A204.1 (cell line): ENCODE results near the gene RSRC1.
"Not testable (repeated sequence)": the region's sequence is repeated elsewhere in the genome, so short reads cannot be mapped to it uniquely, and the experiment has no call there.

Experiments used
- FAIRE-seq: peaks from 2 replicates; lab custom pipeline; 2012; peaks lifted over from hg19 to GRCh38; lab: Jason Lieb, UNC

Gene RSRC1

DNA sequence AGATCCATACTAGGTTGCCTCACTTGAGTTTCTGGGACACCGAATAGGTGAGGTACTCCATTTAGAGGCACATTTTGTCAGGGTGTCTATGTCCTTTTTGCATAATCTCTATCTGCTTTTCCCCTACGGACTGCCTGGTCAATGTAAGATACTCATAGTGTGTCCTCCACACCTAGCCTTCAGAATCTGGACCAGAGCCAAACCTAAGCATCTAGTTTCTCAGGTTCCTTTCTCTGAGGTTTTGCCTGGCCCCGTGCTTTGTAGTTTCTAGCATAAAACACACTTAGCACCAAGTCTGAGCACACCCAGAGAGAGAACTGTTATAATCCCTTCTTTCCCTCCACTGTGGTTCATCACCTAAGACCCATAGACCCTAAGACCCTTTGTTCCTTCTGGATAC lies 355.2 kb downstream of the RSRC1 start:
- no peak for FAIRE-seq

DNA sequence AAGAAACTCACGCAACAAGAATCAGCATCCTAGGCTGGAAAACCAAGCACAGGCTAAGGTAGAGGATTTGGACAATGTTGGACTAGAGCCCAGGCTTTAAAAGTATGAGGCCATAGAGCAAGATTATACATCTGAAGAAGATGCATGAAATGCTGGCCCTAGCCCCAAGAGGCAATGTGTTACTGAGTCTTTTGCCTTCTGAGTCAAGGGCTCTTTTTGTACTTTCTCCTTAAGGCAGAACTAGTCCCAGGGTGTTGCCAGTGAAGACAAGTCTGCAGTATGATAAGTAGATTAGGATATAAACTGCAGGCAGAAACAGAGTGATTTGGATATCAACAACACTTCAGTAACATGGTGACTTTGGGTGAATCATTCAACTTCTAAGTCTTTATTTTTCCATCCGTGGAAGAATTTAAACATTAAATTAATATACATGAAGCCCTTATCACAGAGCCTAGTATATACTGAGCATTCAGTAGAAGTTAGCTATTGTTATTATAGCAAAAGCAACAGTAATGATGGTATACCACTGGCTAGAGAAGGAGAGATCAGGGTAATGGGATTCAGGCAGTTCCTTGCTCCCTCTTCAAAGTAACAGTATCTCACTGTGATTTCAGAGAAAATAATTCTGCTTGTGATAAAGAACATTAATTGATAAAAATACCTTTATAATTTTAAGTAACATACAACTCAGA lies 361.2 kb downstream of the RSRC1 start:
- no peak for FAIRE-seq

DNA sequence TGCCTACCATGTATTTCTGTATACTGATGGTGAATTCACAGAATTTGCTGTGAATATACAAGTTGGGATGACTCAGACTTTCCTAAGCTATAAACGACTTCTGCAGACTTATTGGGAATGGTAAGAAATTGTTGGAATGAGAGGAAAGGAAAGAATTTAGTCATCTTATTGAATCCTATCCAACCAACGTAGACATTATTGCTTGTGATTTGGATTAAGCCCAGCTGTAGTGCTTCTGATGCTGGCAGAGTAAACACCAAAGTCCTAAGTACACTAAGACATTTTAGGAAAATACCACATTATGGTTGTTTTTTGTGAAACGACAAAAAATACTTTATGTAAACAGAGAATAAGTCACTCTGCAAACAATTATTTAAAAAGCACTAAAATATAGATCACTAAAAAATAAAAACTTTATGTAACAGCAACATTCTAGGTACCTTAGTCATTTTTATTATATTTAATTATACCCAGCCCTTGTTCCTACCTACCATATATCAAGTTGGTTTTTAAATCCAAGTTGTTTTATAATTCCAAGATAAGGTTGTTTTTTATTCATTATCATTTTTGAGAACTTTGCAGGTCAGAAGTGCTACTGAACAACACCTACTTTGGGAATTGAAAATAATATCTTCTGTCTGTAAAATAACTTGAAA lies 361.9 kb downstream of the RSRC1 start:
- peak; percentile 43 for FAIRE-seq

DNA sequence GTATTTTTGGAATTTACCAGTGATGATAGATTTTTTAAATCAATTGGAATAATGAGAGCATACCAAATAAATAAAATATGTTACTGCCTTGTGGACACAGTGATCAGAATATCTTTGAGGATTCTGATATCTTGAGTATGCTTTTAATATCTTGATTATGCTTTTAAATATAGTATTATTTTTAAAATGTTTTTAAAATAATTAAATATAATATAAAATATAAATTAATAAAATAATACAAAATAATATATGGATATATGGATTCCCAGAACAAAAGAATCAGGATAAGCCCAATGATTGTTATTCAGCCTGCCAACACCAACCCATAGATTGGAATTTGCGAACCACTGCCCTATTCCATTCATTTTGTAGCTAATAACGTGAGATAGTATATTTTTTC lies 369.2 kb downstream of the RSRC1 start:
- FAIRE-seq, result peak; percentile 83

DNA sequence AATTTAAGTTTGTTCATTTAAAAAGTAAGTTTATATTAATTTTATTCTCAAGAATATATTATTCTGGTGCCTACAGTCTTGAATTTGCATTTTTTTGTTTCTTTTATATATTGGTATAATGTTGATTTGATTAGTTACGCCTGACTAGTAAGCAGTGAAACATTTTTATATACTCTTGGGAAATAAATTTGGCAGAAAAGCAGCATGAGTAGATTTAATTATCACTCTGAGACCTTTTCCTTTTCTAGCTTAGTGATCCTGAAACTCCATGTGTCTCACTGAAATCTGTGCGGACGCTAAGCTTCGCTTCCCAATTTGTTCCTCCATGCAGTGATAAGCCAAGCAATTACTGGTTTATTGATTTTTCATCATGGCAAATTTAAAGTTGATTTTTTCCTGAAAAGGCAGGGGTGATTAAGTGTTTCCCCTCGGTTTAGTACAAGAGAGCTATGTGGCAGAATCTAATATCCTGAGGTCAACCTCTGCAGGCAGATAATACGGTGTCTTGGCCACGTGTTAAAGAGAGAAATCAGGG lies 373.9 kb downstream of the RSRC1 start:
- FAIRE-seq, result no peak

DNA sequence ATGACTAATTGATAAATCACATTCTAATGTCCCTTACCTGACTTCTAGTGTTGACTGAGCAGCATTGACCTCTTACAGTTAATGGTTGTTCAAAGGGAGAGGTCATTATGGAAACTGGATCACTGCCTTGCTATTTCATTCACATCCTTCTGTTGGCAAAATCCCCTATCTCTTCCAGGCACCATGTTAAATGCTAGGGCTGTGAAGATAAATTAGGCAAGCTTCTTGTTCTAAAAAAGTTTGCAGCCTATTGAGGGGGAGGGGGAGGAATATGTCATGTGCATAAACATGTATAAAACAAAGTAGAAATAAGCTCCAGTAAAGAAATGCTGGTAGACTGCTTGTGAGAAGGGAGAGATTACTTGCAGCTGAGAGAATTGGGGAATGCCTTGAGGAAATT lies 376.3 kb downstream of the RSRC1 start:
- FAIRE-seq, result no peak

DNA sequence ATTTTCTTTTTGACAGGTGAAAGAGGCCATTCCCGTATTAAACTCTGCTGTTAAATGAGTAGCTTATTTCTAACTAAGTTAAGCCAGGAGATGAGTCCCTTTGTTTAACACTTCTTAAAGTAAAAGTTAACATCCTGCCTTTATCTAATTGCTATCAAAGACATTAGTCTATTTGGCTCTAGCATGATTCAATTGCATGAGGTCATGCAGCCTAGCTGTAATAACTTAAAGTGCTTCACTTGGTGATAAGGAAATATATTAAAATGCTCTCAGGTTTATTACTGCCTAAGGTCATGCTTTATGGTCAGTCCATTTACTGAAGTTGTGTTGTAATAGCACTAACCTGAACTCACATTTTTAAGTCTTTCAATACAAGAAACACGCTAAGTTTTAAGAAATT lies 378.8 kb downstream of the RSRC1 start:
- no peak for FAIRE-seq

DNA sequence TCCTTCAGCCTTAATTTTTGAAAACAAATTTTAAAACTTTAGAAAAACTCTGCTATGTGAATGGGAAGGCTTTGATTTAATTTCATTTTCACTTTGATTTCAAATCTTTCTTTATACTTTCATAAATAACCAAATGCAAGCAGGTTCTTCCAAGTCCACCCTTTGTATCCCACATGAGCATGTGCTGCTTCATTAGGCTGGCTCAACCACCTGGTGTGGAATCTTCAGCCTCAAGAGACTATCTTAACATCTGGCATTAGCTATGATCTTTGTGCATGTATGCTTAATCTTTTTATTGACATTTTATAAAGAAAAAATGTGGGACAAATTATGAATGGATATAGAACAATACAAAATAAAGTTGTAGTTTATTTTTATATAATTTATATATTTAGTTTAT lies 379.3 kb downstream of the RSRC1 start:
- peak; percentile 21 for FAIRE-seq

DNA sequence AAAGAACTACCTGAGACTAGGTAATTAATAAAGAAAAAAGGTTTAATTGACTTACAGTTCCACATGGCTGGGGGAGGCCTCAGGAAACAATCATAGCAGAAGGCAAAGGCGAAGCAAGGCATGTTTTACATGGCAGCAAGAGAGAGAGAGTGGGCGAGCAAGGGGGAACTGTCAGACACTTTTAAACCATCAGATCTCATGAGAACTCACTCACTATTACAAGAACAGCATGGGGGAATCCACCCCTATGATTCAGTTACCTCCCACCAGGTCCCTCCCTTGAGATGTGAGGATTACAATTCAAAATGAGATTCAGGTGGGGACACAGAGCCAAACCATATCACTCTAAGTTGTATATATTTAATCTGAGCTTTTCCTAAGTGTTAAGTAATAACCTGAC lies 382.1 kb downstream of the RSRC1 start:
- no peak for FAIRE-seq

DNA sequence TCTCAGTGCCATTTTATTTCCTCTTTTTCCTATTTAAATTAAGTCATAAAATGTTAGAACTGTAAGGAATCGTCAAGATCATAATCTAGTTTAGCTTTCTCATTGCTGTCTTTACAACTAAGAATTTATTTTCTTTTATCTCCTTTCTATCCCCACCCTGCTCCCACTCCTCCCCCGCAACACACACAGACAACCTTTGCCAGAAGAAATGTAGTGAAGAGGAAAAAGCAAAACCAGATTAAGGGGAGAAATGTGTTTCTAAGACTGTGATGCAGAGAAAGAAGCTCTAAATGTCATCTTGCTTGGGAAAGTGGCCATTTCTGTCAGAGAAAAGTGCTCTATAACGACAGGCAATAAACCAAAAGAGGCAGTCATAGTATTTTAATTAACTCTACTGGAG lies 382.8 kb downstream of the RSRC1 start:
- no peak for FAIRE-seq

DNA sequence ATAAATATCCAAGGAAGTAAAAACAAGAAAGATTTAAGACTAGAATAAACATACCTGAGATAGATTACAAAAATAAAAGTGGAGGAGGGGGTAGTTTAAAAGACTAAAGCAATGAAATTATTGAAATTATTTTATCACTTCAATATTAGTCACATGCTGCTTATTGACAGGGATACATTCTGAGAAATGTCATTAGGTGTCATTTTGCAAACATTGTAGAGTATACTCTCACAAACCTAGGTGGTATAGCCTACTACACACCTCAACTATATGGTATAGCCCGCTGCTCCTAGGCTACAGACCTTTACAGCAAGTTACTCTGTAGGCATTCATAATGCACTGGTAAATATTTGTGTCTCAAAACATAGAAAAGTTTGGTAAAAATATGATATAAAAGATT lies 384.0 kb downstream of the RSRC1 start:
- FAIRE-seq, result no peak

DNA sequence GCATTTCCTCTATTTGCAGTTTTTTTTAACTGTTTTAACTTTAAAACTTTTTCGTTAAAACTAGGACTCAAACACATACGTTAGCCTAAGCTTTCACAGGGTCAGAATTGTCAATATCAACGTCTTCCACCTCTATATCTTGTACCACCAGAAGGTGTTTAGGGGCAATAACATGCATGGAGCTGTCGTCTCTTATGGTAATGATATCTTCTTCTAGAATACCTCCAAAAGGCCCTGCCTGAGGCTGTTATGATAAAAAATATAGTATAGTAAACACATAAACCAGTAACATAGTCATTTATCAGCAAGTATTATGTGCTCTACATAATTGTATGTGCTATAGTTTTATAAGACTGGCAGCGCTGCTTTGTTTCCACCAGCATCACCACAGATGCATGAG lies 384.8 kb downstream of the RSRC1 start:
- FAIRE-seq, result no peak

DNA sequence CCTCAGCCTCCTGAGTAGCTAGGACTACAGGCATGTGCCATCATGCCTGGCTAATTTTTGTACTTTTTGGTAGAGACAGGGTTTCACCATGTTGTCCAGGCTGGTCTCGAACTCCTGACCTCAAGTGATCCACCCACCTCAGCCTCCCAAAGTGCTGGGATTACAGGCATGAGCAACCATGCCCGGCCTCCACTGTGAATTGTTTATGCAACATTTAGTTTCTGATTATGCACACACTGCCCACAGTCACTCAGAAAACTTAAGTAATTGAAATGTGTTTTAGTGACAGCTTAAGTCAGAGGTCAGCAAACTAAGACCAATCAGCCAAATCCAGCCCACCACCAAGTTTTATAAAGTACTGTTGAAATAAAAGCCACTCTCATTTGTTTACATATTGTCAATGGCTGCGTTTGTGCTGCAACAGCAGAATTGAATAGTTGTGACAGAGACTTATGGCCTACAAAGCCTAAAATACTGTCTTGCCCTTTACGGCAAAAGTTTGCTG lies 385.6 kb downstream of the RSRC1 start:
- FAIRE-seq, result not testable (repeated sequence)

DNA sequence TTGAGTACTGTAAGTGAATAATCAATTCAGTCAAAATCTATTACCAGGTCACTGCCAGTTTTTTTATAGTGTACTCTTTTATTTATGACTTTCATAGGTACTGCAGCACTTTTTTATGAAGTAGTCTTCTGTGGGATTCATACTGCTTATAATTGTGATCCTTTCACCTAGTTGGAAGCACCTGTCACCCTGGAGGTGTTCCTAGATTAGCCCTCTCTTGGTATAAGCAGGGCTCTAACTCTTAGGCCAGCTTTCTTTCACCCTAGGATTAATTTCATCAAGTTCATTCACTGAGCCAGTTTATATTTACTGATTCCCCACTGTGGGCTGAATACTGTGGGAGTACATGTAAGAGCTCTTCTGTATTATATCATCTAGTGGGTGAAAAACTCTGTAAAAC lies 395.2 kb downstream of the RSRC1 start:
- no peak for FAIRE-seq

DNA sequence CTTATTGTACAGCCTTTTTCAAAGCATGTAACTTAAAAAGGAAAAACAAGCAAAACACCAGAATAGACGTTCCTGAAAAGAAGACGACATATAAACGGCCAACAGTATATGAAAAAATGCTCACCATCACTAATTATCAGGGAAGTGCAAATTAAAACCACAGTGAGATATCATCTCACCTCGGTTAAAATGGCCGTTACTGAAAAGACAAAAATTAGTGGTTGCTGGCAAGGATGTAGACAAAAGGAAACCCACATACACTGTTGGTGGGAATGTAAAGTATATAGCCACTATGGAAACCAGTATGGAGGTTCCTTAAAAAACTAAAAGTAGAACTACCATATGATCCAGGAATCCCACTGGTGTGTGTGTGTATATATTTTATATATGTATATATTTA lies 396.6 kb downstream of the RSRC1 start:
- no peak for FAIRE-seq

DNA sequence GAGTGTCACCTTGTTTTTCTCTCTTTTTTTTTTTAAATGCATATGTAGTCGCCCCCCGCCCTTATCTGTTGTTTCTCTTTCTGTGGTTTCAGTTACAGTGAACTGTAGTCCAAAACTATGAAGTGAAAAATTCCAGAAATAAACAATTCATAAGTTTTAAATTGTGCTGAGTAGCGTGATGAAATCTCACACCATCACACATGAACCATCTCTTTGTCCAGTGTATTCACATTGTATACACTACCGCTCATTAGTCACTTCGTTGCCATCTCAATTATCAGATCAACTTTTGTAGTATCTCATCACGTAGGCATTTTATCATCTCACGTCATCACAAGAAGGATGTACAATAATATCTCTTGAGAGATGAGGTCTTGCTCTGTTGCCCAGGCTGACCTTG lies 398.6 kb downstream of the RSRC1 start:
- FAIRE-seq, result no peak

DNA sequence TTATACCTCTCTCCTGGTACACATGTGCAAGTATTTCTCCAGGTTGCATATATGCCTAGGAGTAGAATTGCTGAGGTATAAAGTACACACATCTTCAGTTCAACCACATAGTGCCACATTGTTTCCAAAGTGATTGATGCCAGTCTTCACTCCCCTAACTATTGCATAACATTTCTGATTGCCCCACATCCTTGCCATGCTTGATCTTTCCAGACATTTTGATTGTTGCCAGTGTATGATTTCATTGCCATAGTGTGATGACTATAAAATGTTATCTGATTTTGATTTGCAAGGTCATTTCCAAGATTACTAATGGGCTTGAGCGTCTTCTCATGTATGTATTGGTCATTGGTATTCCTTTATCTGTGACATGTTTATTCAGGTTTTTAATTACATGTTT lies 400.0 kb downstream of the RSRC1 start:
- FAIRE-seq, result no peak

DNA sequence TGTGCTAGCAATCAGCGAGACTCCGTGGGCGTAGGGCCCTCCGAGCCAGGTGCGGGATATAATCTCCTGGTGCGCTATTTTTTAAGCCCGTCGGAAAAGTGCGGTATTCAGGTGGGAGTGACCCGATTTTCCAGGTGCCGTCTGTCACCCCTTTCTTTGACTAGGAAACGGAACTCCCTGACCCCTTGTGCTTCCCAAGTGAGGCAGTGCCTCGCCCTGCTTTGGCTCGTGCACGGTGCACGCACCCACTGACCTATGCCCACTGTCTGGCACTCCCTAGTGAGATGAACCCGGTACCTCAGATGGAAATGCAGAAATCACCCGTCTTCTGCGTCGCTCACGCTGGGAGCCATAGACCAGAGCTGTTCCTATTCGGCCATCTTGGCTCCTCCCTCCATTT lies 406.8 kb downstream of the RSRC1 start:
- not testable (repeated sequence) for FAIRE-seq

DNA sequence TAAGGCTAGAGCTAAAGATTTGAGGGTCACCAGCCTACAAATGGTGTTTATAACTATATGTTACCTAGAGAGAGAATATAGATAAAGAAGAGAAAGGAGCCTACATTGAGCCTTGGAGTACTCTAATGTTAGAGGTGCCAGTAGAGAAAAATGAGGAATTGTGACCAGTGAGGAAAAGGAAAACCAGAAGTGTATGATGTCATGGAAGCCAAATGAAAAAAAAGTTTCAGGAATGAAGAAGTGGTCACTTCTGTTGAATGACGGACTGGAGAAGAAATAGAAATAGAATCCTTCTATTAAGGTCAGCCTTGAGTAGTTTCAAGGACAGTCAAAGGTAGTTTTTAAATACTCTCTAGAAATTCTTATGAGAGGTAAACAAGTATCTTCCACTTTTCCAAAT lies 409.9 kb downstream of the RSRC1 start:
- no peak for FAIRE-seq

DNA sequence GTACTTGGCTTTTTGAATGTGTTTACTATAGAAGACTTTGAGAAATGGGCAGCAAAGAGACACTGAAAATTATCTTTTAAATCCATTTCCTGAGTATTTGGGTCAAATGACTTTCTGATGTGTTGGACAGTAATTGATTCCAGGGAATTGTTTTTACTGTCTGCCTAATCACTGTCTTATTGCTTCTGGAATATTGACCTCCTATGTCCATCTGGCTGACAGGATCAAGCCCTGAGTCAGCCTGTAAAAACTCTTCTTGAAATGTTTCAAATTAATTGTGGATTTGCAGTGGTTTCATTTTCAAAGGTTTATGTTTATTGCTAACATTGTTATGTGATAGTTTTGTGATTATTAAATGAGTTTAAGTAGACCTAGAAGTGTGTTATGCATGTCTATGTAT lies 410.5 kb downstream of the RSRC1 start:
- FAIRE-seq, result no peak

DNA sequence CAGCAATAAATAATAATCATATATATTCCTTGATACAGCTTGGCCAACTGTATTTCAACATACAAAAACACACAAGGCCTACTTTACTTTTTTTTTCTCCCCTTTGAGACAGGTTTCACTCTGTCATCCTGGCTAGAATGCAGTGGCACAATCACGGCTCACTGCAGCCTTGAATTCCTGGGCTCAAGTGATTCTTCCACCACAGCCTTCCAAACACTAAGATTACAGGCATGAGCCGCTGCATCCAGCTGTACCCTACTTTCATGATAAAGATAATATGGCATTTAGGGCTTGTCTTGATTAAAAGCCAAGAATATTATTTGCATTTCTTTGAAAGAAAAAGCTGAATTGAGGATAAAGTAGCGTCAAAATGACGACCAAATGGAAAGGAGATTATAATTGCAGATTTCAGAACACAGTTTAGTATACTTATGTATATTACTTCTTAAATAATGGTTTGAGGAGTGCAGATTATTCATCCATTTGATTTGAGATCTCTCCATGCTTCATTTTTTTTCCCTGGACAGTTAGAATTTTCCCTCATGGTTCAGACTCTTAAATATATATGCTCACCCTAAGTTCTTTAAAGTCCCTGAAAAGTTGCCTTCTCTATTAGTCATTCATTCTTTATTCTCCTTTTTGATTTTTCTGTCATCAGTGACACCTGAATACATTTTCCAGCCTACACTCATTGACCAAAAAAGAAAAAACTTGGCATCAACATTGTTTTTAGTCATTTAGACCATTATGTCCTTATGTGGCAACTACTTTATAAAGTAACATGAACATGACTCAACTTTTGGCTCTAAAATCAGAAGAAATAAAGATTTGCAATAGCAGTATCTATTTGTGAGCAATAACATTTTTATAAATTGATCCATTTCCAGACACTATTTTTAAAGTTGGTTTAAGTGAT lies 412.6 kb downstream of the RSRC1 start:
- FAIRE-seq, result no peak

DNA sequence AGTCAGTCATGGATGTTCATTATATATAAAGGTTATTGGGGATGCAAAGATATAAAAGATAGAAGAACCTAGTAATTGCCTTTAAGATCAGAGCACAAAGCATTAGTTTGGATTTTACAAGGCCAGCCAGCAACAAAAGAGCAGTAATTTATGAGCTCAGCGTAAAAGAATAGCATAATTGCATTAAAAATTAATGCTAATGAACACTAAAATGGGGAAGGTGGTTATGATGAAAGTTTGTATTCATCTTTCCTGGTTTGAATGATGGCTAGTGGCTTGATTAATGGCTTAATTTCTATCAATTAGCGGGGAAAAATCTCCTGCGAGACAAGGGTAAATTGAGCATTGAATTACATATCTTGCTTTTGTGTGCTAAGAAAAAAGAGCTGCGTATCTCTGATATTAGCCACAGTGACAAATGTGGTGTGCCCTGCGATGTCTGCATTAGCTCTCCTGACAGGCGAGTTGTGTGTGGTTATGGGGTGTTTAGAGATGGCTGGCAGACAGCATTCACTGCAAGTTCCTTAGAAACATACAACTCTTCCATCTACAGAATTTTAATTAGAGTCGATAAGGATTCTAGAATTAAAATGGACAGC lies 418.3 kb downstream of the RSRC1 start:
- no peak for FAIRE-seq
